Measurements from ENCODE around the gene OPALIN. TPM values are rescaled to one million over a fixed set of nuclear protein-coding genes. Genes with fewer than 3 reads are reported as not detected.

OPALIN gene
- total and polyA plus RNA-seq, 2 experiments from 2014 or later = not detected

DNA sequence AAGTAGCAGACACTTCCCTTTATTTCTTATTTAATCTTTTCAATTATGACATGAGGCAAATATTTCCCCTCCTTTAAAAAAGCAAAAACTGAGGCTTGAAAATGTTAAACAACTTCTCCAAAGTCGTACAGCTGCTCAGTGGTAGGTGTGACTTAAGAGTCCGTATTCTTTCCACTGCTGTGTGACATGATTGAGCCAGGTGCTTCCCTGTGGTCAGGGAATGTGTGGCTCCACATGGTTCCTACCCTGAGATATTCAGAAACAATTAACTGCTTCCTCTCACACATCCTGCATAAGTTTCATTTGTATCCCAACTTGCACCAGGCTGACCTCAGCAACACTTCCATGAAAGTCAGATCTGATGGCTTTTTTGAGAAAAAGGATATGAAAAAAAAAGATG is 13.6 kb downstream of the OPALIN start:
- Histone ChIP-seq H3K9me3 (ENCODE audit: low read depth) (no peaks in the 10 kb centered on the region), H3K36me3 (replicated peaks; ENCODE audit: insufficient read depth, low read depth) (no peaks in the 10 kb centered on the region), H3K9me2 (replicated peaks; ENCODE audit: insufficient read depth) (no peaks in the 10 kb centered on the region), H3K79me2 (no peaks in the 10 kb centered on the region), H3K4me3 (no peak overlapping the region), H2AFZ (no peak overlapping the region), H3K4me2 (no peak overlapping the region), H3K27ac (no peak overlapping the region), H3K4me1 (ENCODE audit: insufficient read depth) (no peaks in the 10 kb centered on the region), H4K20me1 (ENCODE audit: insufficient read depth, poor library complexity, severe bottlenecking) (no peaks in the 10 kb centered on the region), H3K27me3 (no peaks in the 10 kb centered on the region)
- 60% methylated on average over 2 of the region's 2 CpGs for WGBS (ENCODE audit: low lambda C conversion rate, missing lambda C conversion rate)
- DNase-seq (ENCODE audit: low spot score) = no peak
- TF ChIP-seq EZH2phosphoT487 (IDR thresholded peaks at IDR 0.05; ENCODE audit: low read depth, severe bottlenecking, unreplicated experiment) (no peak), EZH2 (IDR thresholded peaks at IDR 0.05; ENCODE audit: borderline replicate concordance) (no peak)
- TF ChIP-seq, protein P1, sequence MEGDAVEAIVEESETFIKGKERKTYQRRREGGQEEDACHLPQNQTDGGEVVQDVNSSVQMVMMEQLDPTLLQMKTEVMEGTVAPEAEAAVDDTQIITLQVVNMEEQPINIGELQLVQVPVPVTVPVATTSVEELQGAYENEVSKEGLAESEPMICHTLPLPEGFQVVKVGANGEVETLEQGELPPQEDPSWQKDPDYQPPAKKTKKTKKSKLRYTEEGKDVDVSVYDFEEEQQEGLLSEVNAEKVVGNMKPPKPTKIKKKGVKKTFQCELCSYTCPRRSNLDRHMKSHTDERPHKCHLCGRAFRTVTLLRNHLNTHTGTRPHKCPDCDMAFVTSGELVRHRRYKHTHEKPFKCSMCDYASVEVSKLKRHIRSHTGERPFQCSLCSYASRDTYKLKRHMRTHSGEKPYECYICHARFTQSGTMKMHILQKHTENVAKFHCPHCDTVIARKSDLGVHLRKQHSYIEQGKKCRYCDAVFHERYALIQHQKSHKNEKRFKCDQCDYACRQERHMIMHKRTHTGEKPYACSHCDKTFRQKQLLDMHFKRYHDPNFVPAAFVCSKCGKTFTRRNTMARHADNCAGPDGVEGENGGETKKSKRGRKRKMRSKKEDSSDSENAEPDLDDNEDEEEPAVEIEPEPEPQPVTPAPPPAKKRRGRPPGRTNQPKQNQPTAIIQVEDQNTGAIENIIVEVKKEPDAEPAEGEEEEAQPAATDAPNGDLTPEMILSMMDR (IDR thresholded peaks at IDR 0.05; ENCODE audit: poor library complexity) = no peak

DNA sequence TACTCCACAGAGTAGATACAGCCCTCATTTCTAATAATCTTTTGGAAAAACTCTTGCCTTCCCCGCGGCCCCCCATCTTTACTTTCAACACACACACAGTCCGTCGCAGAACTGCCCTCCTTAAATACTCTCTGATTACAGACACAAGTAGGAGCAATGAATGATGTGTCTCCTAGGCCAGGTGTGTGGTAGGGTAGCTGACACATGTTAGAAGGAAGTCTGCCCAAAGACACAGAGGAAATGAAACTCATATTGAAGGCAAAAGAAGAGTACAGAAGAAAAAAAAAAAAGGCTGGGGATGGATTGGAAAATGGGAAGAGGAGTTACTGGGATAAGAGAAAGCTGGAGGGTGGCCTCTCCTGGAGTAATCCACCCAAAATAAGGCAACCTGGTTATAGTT is 14.6 kb downstream of the OPALIN start:
- WGBS (ENCODE audit: low lambda C conversion rate, missing lambda C conversion rate) = 98% methylated on average over 4 of the region's 4 CpGs
- Histone ChIP-seq H3K4me1 (ENCODE audit: insufficient read depth) (no peaks in the 10 kb centered on the region), H2AFZ (no peak overlapping the region), H3K27me3 (no peaks in the 10 kb centered on the region), H3K4me2 (no peak overlapping the region), H3K9me3 (ENCODE audit: low read depth) (no peaks in the 10 kb centered on the region), H3K9me2 (replicated peaks; ENCODE audit: insufficient read depth) (no peaks in the 10 kb centered on the region), H3K27ac (no peak overlapping the region), H3K79me2 (no peaks in the 10 kb centered on the region), H4K20me1 (ENCODE audit: insufficient read depth, poor library complexity, severe bottlenecking) (no peaks in the 10 kb centered on the region), H3K36me3 (replicated peaks; ENCODE audit: insufficient read depth, low read depth) (no peaks in the 10 kb centered on the region), H3K4me3 (no peak overlapping the region)
- no peak for DNase-seq (ENCODE audit: low spot score)
- TF ChIP-seq EZH2 (IDR thresholded peaks at IDR 0.05; ENCODE audit: borderline replicate concordance) = no peak
- TF ChIP-seq EZH2phosphoT487 (IDR thresholded peaks at IDR 0.05; ENCODE audit: low read depth, severe bottlenecking, unreplicated experiment) = no peak
- TF ChIP-seq, protein P1 (IDR thresholded peaks at IDR 0.05; ENCODE audit: poor library complexity) = no peak

DNA sequence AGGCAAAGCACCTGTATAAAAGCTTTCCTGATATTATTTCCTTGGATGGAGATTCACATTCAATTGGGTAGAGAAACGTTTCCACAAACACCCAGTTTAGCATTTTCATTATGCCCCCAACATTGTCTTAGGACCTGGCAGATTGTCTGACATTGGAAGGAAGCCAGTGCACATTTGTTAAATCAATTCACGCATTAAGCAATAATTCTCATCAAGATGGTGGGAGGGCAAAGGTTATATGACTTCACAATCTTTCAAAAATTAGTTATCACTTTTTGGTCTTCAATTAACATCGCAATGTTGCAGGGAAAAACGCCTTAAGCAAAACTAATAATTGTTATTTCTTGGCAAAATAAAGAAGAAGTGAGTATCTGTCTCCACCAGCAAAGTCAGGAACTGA is 16.4 kb downstream of the OPALIN start:
- no peak overlapping the region for H3K4me3 ChIP-seq
- WGBS (ENCODE audit: low lambda C conversion rate, missing lambda C conversion rate) = 77% methylated on average over 4 of the region's 4 CpGs

More for the DNA sequence above, 16.4 kb downstream of the OPALIN start:
- no peaks in the 10 kb centered on the region for H3K4me1 ChIP-seq (ENCODE audit: insufficient read depth)
- no peaks in the 10 kb centered on the region for H3K9me2 ChIP-seq (replicated peaks; ENCODE audit: insufficient read depth)
- H2AFZ ChIP-seq = no peak overlapping the region
- H3K4me2 ChIP-seq = no peak overlapping the region
- H3K79me2 ChIP-seq = no peaks in the 10 kb centered on the region
- no peaks in the 10 kb centered on the region for H3K9me3 ChIP-seq (ENCODE audit: low read depth)
- no peaks in the 10 kb centered on the region for H3K36me3 ChIP-seq (replicated peaks; ENCODE audit: insufficient read depth, low read depth)
- no peak overlapping the region for H3K27ac ChIP-seq
- no peaks in the 10 kb centered on the region for H3K27me3 ChIP-seq
- no peak for DNase-seq (ENCODE audit: low spot score)
- no peaks in the 10 kb centered on the region for H4K20me1 ChIP-seq (ENCODE audit: insufficient read depth, poor library complexity, severe bottlenecking)
- TF ChIP-seq, protein P1 (IDR thresholded peaks at IDR 0.05; ENCODE audit: poor library complexity) = no peak
- TF ChIP-seq EZH2 (IDR thresholded peaks at IDR 0.05; ENCODE audit: borderline replicate concordance) (no peak), EZH2phosphoT487 (IDR thresholded peaks at IDR 0.05; ENCODE audit: low read depth, severe bottlenecking, unreplicated experiment) (no peak)

All from hepatocyte (in vitro differentiated cells).